ENCODE results near the gene ADNP.

The ADNP gene

GRCh38 chr20:50867805-50868204 is 63.4 kb downstream of the ADNP start:
- no peak for TF ChIP-seq CTCF (IDR thresholded peaks at IDR 0.05)
- Histone ChIP-seq H3K4me3 (ENCODE audit: low read depth in 1 of 2, low read length in 1 of 2) (no peak overlapping the region), H3K9me3 (no peaks in the 10 kb centered on the region), H3K36me3 (no peaks in the 10 kb centered on the region), H3K27ac (no peak overlapping the region), H3K4me1 (ENCODE audit: control insufficient read depth in 1 of 2, insufficient read depth in 1 of 2, low read depth in 1 of 2, low read length in 1 of 2) (no peaks in the 10 kb centered on the region), H3K27me3 (no peaks in the 10 kb centered on the region)

DNA sequence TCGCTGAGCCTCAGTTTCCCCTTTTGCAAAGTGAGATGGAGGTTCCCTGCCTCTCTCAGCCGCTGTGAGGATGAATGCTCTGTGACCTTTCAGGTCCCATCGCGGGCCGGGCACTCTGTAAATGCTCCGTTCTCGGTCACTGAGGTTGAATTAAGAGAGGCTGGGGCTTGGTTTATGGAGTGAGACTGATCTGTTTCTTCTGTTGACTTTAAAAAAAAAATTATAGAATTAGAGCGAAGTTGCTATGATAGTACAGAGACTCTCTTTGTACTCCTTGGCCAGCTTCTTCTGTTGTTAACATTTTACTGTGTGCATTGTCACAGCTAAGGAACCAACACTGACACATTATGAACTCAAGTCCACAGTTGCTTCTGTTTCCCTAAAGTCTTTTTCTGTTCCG is 64.4 kb downstream of the ADNP start:
- Histone ChIP-seq H3K4me3 (ENCODE audit: low read depth in 1 of 2, low read length in 1 of 2) (no peak overlapping the region), H3K36me3 (no peaks in the 10 kb centered on the region)
- TF ChIP-seq CTCF (IDR thresholded peaks at IDR 0.05): no peak

GRCh38 chr20:50866036-50866685 is 65.1 kb downstream of the ADNP start:
- Histone ChIP-seq H3K27ac (no peak overlapping the region), H3K36me3 (no peaks in the 10 kb centered on the region), H3K4me1 (ENCODE audit: control insufficient read depth in 1 of 2, insufficient read depth in 1 of 2, low read depth in 1 of 2, low read length in 1 of 2) (no peaks in the 10 kb centered on the region), H3K4me3 (ENCODE audit: low read depth in 1 of 2, low read length in 1 of 2) (no peak overlapping the region), H3K27me3 (no peaks in the 10 kb centered on the region), H3K9me3 (no peaks in the 10 kb centered on the region)
- no peak for TF ChIP-seq CTCF (IDR thresholded peaks at IDR 0.05)

More for the DNA sequence above, 64.4 kb downstream of the ADNP start:
- H3K27me3 ChIP-seq: no peaks in the 10 kb centered on the region
- H3K9me3 ChIP-seq: no peaks in the 10 kb centered on the region
- H3K27ac ChIP-seq: no peak overlapping the region
- no peaks in the 10 kb centered on the region for H3K4me1 ChIP-seq (ENCODE audit: control insufficient read depth in 1 of 2, insufficient read depth in 1 of 2, low read depth in 1 of 2, low read length in 1 of 2)

GRCh38 chr20:50865591-50865990 is 65.6 kb downstream of the ADNP start:
- Histone ChIP-seq H3K4me1 (ENCODE audit: control insufficient read depth in 1 of 2, insufficient read depth in 1 of 2, low read depth in 1 of 2, low read length in 1 of 2) (no peaks in the 10 kb centered on the region), H3K27me3 (no peaks in the 10 kb centered on the region), H3K4me3 (ENCODE audit: low read depth in 1 of 2, low read length in 1 of 2) (no peak overlapping the region), H3K36me3 (no peaks in the 10 kb centered on the region), H3K27ac (no peak overlapping the region), H3K9me3 (no peaks in the 10 kb centered on the region)
- no peak for TF ChIP-seq CTCF (IDR thresholded peaks at IDR 0.05)

- Histone ChIP-seq H3K27me3 (no peaks in the 10 kb centered on the region), H3K27ac (no peak overlapping the region), H3K36me3 (no peaks in the 10 kb centered on the region), H3K4me1 (ENCODE audit: control insufficient read depth in 1 of 2, insufficient read depth in 1 of 2, low read depth in 1 of 2, low read length in 1 of 2) (no peaks in the 10 kb centered on the region), H3K9me3 (no peaks in the 10 kb centered on the region), H3K4me3 (ENCODE audit: low read depth in 1 of 2, low read length in 1 of 2) (no peak overlapping the region)
- TF ChIP-seq CTCF (IDR thresholded peaks at IDR 0.05): no peak
These were observed 66.1 kb downstream of the ADNP start for GRCh38 chr20:50865114-50865513.

Data from neutrophil (primary cell).